ENCODE data around the gene REPS2.

DNA sequence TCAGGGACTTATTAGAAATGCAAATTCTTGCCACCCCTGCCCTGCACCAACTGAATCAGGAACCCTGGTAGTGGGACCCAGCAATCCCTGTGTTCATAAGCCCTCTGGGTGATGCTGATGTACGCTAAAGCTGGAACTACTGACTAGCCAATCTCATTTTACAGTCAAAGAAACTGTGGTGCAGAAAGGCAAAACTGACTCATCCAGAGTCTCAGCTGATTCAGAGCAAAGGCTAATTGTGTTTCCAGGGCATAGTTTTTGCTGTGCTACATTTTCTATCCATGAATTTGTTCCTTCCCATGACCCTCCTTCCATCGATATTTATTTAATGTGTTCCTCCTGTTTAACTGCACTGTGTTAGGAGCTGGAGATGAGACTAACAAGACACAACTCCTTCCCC is 207.5 kb downstream of the REPS2 start:
- TF ChIP-seq, protein P1, sequence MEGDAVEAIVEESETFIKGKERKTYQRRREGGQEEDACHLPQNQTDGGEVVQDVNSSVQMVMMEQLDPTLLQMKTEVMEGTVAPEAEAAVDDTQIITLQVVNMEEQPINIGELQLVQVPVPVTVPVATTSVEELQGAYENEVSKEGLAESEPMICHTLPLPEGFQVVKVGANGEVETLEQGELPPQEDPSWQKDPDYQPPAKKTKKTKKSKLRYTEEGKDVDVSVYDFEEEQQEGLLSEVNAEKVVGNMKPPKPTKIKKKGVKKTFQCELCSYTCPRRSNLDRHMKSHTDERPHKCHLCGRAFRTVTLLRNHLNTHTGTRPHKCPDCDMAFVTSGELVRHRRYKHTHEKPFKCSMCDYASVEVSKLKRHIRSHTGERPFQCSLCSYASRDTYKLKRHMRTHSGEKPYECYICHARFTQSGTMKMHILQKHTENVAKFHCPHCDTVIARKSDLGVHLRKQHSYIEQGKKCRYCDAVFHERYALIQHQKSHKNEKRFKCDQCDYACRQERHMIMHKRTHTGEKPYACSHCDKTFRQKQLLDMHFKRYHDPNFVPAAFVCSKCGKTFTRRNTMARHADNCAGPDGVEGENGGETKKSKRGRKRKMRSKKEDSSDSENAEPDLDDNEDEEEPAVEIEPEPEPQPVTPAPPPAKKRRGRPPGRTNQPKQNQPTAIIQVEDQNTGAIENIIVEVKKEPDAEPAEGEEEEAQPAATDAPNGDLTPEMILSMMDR (IDR thresholded peaks at IDR 0.05; ENCODE audit: insufficient read depth, low read depth, low read length) = no peak
- no peak for TF ChIP-seq EZH2 (IDR thresholded peaks at IDR 0.05; ENCODE audit: insufficient read depth, low read length)

Data from astrocyte (in vitro differentiated cells and primary cell).